MM.1S (cell line): ENCODE measurements around the gene NPAS1.

ENCODE experiments used
- DNase-seq: peaks from one replicate; pipeline ENCODE4 v3.0.0-alpha.2; 2015
- H2AFZ ChIP-seq: fragments of 300-600 bp; sonication (generic); 2 replicates; pipeline ENCODE4 v1.6.0; 2016; ENCODE audit warnings: antibody characterized with exemption, low read length
- H3F3A ChIP-seq: fragments of 300-600 bp; sonication (generic); 2 replicates; pipeline ENCODE4 v1.6.1; 2016; ENCODE audit warnings: mild to moderate bottlenecking, antibody characterized with exemption, low read length, moderate library complexity, mixed read lengths; ENCODE audit not compliant: insufficient read depth
- H3K27ac ChIP-seq: fragments of 300-600 bp; sonication (generic); 2 replicates; pipeline ENCODE4 v1.5.1; 2016; ENCODE audit warnings: mild to moderate bottlenecking, low read length
- H3K27me3 ChIP-seq: fragments of 300-600 bp; sonication (generic); replicated peaks from 2 replicates; pipeline ENCODE4 v1.6.0; 2016; ENCODE audit warnings: low read length; ENCODE audit not compliant: insufficient read depth
- H3K36me3 ChIP-seq: fragments of 300-600 bp; sonication (generic); replicated peaks from 2 replicates; pipeline ENCODE4 v1.6.1; 2016; ENCODE audit warnings: mild to moderate bottlenecking, low read length, mixed read lengths; ENCODE audit not compliant: insufficient read depth
- H3K4me1 ChIP-seq: fragments of 300-600 bp; sonication (generic); 2 replicates; pipeline ENCODE4 v1.6.1; 2016; ENCODE audit warnings: low read length, mixed read lengths
- H3K4me2 ChIP-seq: fragments of 300-600 bp; sonication (generic); 2 replicates; pipeline ENCODE4 v1.6.0; 2016; ENCODE audit warnings: low read depth, low read length
- H3K4me3 ChIP-seq: fragments of 300-600 bp; sonication (generic); 2 replicates; pipeline ENCODE4 v1.5.1; 2016; ENCODE audit warnings: low read length, mixed read lengths
- H3K79me2 ChIP-seq: fragments of 300-600 bp; sonication (generic); 2 replicates; pipeline ENCODE4 v1.6.1; 2016; ENCODE audit warnings: mixed run types, low read length, mixed read lengths
- H3K9ac ChIP-seq: fragments of 300-600 bp; sonication (generic); 2 replicates; pipeline ENCODE4 v1.6.1; 2016; ENCODE audit warnings: low read length, mixed read lengths
- H3K9me2 ChIP-seq: fragments of 300-600 bp; sonication (generic); replicated peaks from 2 replicates; pipeline ENCODE4 v1.6.1; 2016; ENCODE audit warnings: mild to moderate bottlenecking, low read length, mixed read lengths; ENCODE audit not compliant: insufficient read depth
- H3K9me3 ChIP-seq: fragments of 300-600 bp; sonication (generic); replicated peaks from 2 replicates; pipeline ENCODE4 v1.6.1; 2016; ENCODE audit warnings: mild to moderate bottlenecking, low read length, mixed read lengths; ENCODE audit not compliant: insufficient read depth
- H4K20me1 ChIP-seq: fragments of 300-600 bp; sonication (generic); 2 replicates; pipeline ENCODE4 v1.6.1; 2016; ENCODE audit warnings: mild to moderate bottlenecking, low read length, moderate library complexity, mixed read lengths; ENCODE audit not compliant: insufficient read depth
- EZH2 ChIP-seq: fragments of 300-600 bp; sonication (generic); optimal IDR thresholded peaks from 2 replicates; pipeline ENCODE3; 2017; ENCODE audit warnings: low read depth, mild to moderate bottlenecking, antibody characterized with exemption, low read length, mixed read lengths
- EZH2phosphoT487 ChIP-seq: fragments of 300-600 bp; sonication (generic); IDR thresholded peaks from 2 replicates; pipeline ENCODE4 v1.6.1; 2018; ENCODE audit warnings: antibody characterized with exemption, low read length
- TF ChIP-seq, protein P1 (sequence below): fragments of 300-600 bp; sonication (generic); IDR thresholded peaks from 2 replicates; pipeline ENCODE4 v1.5.1; 2016; ENCODE audit warnings: antibody characterized with exemption, low read length, mixed read lengths

Gene NPAS1

GRCh38 chr19:47071731-47072130, 52.1 kb downstream of the NPAS1 start:
- Histone ChIP-seq H4K20me1 (no peaks in the 10 kb centered on the region), H3K36me3 (no peaks in the 10 kb centered on the region), H2AFZ (no peak overlapping the region)

GRCh38 chr19:47072323-47072722, 52.7 kb downstream of the NPAS1 start:
- no peaks in the 10 kb centered on the region for H3K4me1 ChIP-seq
- no peaks in the 10 kb centered on the region for H3K9me3 ChIP-seq
- no peaks in the 10 kb centered on the region for H3K27me3 ChIP-seq
- H3K4me2 ChIP-seq, result no peak overlapping the region
- no peaks in the 10 kb centered on the region for H3F3A ChIP-seq
- H3K9ac ChIP-seq, result no peak overlapping the region
- no peak overlapping the region for H3K27ac ChIP-seq
- peaks cover 32% of the 10 kb centered on the region for H3K79me2 ChIP-seq
- TF ChIP-seq EZH2phosphoT487 (no peak), EZH2 (no peak)
- TF ChIP-seq, protein P1, sequence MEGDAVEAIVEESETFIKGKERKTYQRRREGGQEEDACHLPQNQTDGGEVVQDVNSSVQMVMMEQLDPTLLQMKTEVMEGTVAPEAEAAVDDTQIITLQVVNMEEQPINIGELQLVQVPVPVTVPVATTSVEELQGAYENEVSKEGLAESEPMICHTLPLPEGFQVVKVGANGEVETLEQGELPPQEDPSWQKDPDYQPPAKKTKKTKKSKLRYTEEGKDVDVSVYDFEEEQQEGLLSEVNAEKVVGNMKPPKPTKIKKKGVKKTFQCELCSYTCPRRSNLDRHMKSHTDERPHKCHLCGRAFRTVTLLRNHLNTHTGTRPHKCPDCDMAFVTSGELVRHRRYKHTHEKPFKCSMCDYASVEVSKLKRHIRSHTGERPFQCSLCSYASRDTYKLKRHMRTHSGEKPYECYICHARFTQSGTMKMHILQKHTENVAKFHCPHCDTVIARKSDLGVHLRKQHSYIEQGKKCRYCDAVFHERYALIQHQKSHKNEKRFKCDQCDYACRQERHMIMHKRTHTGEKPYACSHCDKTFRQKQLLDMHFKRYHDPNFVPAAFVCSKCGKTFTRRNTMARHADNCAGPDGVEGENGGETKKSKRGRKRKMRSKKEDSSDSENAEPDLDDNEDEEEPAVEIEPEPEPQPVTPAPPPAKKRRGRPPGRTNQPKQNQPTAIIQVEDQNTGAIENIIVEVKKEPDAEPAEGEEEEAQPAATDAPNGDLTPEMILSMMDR, result no peak
- H3K36me3 ChIP-seq, result no peaks in the 10 kb centered on the region; the same call in 1 of the 2 replicates
- H3K4me3 ChIP-seq, result no peak overlapping the region
- no peaks in the 10 kb centered on the region for H3K9me2 ChIP-seq
- no peak overlapping the region for H2AFZ ChIP-seq
- no peaks in the 10 kb centered on the region for H4K20me1 ChIP-seq
- no peak for DNase-seq

More at GRCh38 chr19:47071731-47072130, 52.1 kb downstream of the NPAS1 start:
- TF ChIP-seq EZH2phosphoT487 (no peak), EZH2 (no peak)
- TF ChIP-seq, protein P1, result no peak
- Histone ChIP-seq H3K9ac (no peak overlapping the region), H3K4me3 (no peak overlapping the region), H3K79me2 (peaks cover 32% of the 10 kb centered on the region), H3K4me1 (no peaks in the 10 kb centered on the region), H3K9me2 (no peaks in the 10 kb centered on the region), H3K27ac (no peak overlapping the region), H3K27me3 (no peaks in the 10 kb centered on the region), H3K4me2 (no peak overlapping the region), H3F3A (no peaks in the 10 kb centered on the region), H3K9me3 (no peaks in the 10 kb centered on the region)
- DNase-seq, result no peak

- no peaks in the 10 kb centered on the region for H4K20me1 ChIP-seq
- no peak overlapping the region for H3K4me3 ChIP-seq
- no peak overlapping the region for H3K9ac ChIP-seq
- DNase-seq, result no peak
- no peaks in the 10 kb centered on the region for H3K9me2 ChIP-seq
- peaks cover 32% of the 10 kb centered on the region for H3K79me2 ChIP-seq
- no peaks in the 10 kb centered on the region for H3K9me3 ChIP-seq
- H3K27ac ChIP-seq, result no peak overlapping the region
- TF ChIP-seq EZH2, result no peak
- TF ChIP-seq, protein P1, result no peak
- no peak for TF ChIP-seq EZH2phosphoT487
- no peak overlapping the region for H3K4me2 ChIP-seq
- H3K4me1 ChIP-seq, result no peaks in the 10 kb centered on the region
- H3K27me3 ChIP-seq, result no peaks in the 10 kb centered on the region
- no peak overlapping the region for H2AFZ ChIP-seq
- H3K36me3 ChIP-seq, result no peaks in the 10 kb centered on the region; the same call in 1 of the 2 replicates
- no peaks in the 10 kb centered on the region for H3F3A ChIP-seq
These were observed 53.9 kb downstream of the NPAS1 start for GRCh38 chr19:47073574-47073973.
